Brain microvascular endothelial cell (primary cell): ENCODE data around the gene RBMS3.
"Not testable (repeated sequence)": the region's sequence is repeated elsewhere in the genome, so short reads cannot be mapped to it uniquely, and the experiment has no call there.

Source experiments
- DNase-seq: peaks from one replicate; pipeline ENCODE4 v3.0.0-alpha.2; 2020
- H3K27ac ChIP-seq: fragments of 250-450 bp; sonication (Bioruptor Pico); 2 replicates; pipeline ENCODE4 v1.5.1; 2020; ENCODE audit warnings: mild to moderate bottlenecking, moderate library complexity
- H3K27me3 ChIP-seq: fragments of 250-450 bp; sonication (Bioruptor Pico); replicated peaks from 2 replicates; pipeline ENCODE4 v1.5.1; 2020; ENCODE audit warnings: mild to moderate bottlenecking
- H3K36me3 ChIP-seq: fragments of 250-450 bp; sonication (Bioruptor Pico); replicated peaks from 2 replicates; pipeline ENCODE4 v1.5.1; 2020; ENCODE audit warnings: mild to moderate bottlenecking
- H3K4me3 ChIP-seq: 2 replicates; pipeline ENCODE4 v1.5.1; 2011; ENCODE audit warnings: low read depth, mild to moderate bottlenecking, control low read depth, low read length, moderate library complexity
- CTCF ChIP-seq: IDR thresholded peaks from 2 replicates; pipeline ENCODE4 v1.5.1; 2011; ENCODE audit warnings: low read depth, mild to moderate bottlenecking, moderate library complexity, low read length, control low read depth, inconsistent platforms; ENCODE audit errors: missing control alignments
- in situ Hi-C: cut with HindIII; loops from 2 replicates; pipeline ENCODE4 v1.10.0; 2017; ENCODE audit warnings: low sequenced_read_pairs, low pct_ligation_motif_present

The RBMS3 gene

GRCh38 chr3:30024466-30024865 lies 743.6 kb downstream of the RBMS3 start:
- in situ Hi-C loops: no loop called here
- no peak overlapping the region for H3K27ac ChIP-seq
- TF ChIP-seq CTCF: no peak
- DNase-seq: no peak
- H3K36me3 ChIP-seq: no peaks in the 10 kb centered on the region
- H3K27me3 ChIP-seq: no peaks in the 10 kb centered on the region
- H3K4me3 ChIP-seq: no peak overlapping the region

DNA sequence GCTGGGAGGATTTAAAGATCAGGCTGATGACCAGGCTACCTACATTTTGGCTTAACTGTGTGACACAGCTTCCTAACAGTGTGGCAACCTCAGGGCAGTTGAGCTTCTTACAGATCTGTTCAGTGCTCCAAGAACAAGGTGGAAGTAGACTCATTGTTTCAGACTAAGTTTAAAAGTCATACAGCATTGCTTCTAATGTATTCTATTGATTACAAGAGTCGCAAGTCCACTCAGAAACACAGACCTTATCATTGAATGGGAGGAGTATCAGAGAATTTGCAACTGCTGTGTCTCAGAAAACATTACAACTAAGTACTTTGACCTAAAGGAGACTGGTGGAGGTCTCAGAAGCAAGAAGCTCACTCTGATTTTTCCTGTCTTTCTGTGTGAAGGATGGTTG lies 746.0 kb downstream of the RBMS3 start:
- H3K36me3 ChIP-seq: no peaks in the 10 kb centered on the region
- DNase-seq: no peak
- in situ Hi-C loops: no loop called here
- H3K4me3 ChIP-seq: no peak overlapping the region
- no peak for TF ChIP-seq CTCF
- no peaks in the 10 kb centered on the region for H3K27me3 ChIP-seq
- no peak overlapping the region for H3K27ac ChIP-seq

DNA sequence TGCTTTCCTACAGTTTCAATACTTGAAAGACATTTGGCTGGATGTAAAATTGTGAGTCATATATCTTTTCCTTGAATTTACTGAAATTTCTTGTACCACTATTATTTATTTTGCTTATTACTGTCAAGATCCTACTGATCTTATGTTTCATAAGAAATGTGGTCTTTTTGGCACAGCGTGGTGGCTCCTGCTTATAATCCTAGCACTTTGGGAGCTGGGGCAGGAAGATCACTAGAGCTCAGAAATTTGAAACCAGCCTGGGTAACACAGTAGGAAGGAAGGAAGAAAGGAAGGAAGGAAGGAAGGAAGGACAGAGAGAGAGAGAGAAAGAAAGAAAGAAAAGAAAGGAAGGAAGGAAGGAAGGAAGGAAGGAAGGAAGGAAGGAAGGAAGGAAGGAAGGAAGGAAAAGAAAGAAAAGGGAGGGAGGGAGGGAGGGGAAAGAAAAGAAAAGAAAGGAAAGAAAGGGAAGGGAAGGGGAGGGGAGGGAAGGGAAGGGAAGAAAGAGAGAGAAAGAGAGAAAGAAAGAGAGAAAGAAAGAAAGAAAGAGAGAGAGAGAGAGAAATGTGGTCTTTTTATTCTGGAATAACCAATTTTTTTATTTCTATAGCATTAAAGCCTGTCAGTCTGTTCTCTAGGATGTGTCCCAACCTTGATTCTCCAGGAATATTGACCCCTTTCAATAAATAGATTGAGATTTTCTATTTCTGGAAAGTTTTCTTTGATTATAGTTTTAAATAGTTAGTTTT lies 753.5 kb downstream of the RBMS3 start:
- Histone ChIP-seq H3K36me3 (no peaks in the 10 kb centered on the region), H3K4me3 (no peak overlapping the region), H3K27me3 (no peaks in the 10 kb centered on the region), H3K27ac (no peak overlapping the region)
- TF ChIP-seq CTCF: no peak
- no peak for DNase-seq
- in situ Hi-C loops: no loop called here

DNA sequence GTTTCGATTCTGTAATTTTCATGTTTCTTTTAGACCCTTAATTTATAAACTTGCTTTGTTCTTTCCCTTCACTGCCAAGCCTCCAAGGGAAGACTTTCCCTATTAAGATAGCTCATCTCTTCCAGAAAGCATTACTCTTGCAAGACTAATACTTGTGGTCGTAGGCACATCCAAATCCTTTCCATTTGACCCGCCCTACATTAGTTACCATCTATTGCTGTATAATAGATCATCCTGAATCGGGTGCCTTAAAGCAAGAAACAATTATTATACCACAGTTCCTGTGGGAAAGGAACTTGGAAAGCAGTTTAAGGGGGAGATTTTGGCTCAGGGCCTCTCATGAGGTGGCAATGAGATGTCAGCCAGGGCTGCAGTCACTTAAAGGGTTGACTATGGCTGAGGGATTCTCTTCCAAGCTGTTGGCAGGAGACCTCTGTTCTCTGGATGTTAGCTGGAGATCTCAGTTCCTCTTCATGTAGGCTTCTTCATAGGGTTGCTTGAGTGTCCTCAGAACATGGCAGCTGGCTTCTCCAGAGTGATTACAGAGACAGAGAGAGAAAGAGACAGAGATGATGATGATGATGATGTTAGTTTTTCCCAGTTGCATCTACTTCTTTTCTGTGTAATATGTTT lies 755.2 kb downstream of the RBMS3 start:
- TF ChIP-seq CTCF: no peak
- H3K27me3 ChIP-seq: no peaks in the 10 kb centered on the region
- no peak overlapping the region for H3K27ac ChIP-seq
- DNase-seq: no peak
- H3K4me3 ChIP-seq: no peak overlapping the region
- in situ Hi-C loops: no loop called here
- no peaks in the 10 kb centered on the region for H3K36me3 ChIP-seq

- in situ Hi-C loops: no loop called here
- no peak for DNase-seq
- Histone ChIP-seq H3K36me3 (no peaks in the 10 kb centered on the region), H3K4me3 (no peak overlapping the region), H3K27ac (no peak overlapping the region), H3K27me3 (no peaks in the 10 kb centered on the region)
- TF ChIP-seq CTCF: no peak
Measured at GRCh38 chr3:30040126-30040525, 759.3 kb downstream of the RBMS3 start.

- H3K4me3 ChIP-seq, H3K27me3 ChIP-seq, in situ Hi-C loops, DNase-seq, H3K27ac ChIP-seq, H3K36me3 ChIP-seq: not testable (repeated sequence)
Measured at GRCh38 chr3:30041481-30041880, 760.6 kb downstream of the RBMS3 start.
